Adrenal gland (tissue), 12 donors: ENCODE results near the gene FMN2. TPM values are rescaled to one million over a fixed set of nuclear protein-coding genes. Genes with fewer than 3 reads are reported as not detected.

Source experiments
- DNase-seq, 7 donors: peaks; one replicate each; pipeline ENCODE4 v3.0.0-alpha.2; 2019 to 2020
- H3K27ac ChIP-seq, 5 donors: fragments of 200-600 bp; sonication (generic) in 4 of 5; 1 replicate in 3 of 5; 2 replicates in 2 of 5; pipeline versions ENCODE4 v1.5.1 to v1.8.0; 2016 to 2020; ENCODE audit warnings: mild to moderate bottlenecking in 1 of 5
- H3K27me3 ChIP-seq: fragments of 200-600 bp; 2 replicates; pipeline ENCODE4 v1.8.0; 2021
- H3K36me3 ChIP-seq, 2 donors: fragments of 200-600 bp; replicated peaks in 1 of 2; 1 replicate in 1 of 2; 2 replicates in 1 of 2; pipeline versions ENCODE4 v1.5.1 to v1.8.0; 2018 to 2022
- H3K4me1 ChIP-seq, 2 donors: fragments of 200-600 bp; replicated peaks in 1 of 2; 1 replicate in 1 of 2; 2 replicates in 1 of 2; pipeline versions ENCODE4 v1.5.1 to v1.8.0; 2018 to 2021
- H3K4me3 ChIP-seq, 4 donors: fragments of 200-600 bp; sonication (generic) in 3 of 4; one replicate each; pipeline ENCODE4 v1.5.1; 2016 to 2018
- H3K9me3 ChIP-seq, 3 donors: fragments of 200-600 bp; sonication (generic) in 1 of 3; replicated peaks in 1 of 3; 1 replicate in 2 of 3; 2 replicates in 1 of 3; pipeline versions ENCODE4 v1.5.1 to v1.8.0; 2016 to 2021
- POLR2A ChIP-seq, 2 donors: fragments of 450-650 bp; IDR thresholded peaks; one replicate each; pipeline ENCODE4 v1.6.1; 2017; ENCODE audit warnings: antibody characterized with exemption in 2 of 2, mild to moderate bottlenecking in 2 of 2, moderate library complexity in 1 of 2
- WGBS, 4 donors: extraction: QIAGEN DNeasy Blood & Tissue Kit in 2 of 4; methylation state at CpG; one replicate each; pipeline versions ENCODE4 v1.1.5 to v1.1.7; 2013 to 2017; 5-methylcytosine and 5-hydroxymethylcytosine counted together
- intact Hi-C, 2 donors: fragments of 100-400 bp; cut with DNase I; formaldehyde crosslinking; loops; one replicate each; pipeline versions ENCODE4 v1.14.1 to v1.15.0; 2022 to 2023
- polyA plus RNA-seq, 3 donors: library from polyadenylated mRNA; stranded (reverse); fragments of 200-250 nt in 2 of 3; fragments of 350-450 nt in 1 of 3; fragmentation: Illumina TruSeq in 1 of 3; extraction: RNeasy Lipid Tissue Mini Kit (QIAGEN cat#74804) in 1 of 3; gene quantifications; one replicate each; pipeline ENCODE4 v1.2.3, GENCODE V29; 2013 to 2014
- total RNA-seq, 9 donors: library from RNA; depleted of rRNA in 4 of 9; stranded (reverse); fragments of >200 nt in 4 of 9; fragments of 120-200 nt in 1 of 9; fragmentation: NEBNext Ultra II Directional in 1 of 9; extraction: Animal tissue kit (Norgen Biotek cat#: 25700) in 1 of 9; gene quantifications; one replicate each; pipeline versions ENCODE4 v1.1.0 to v1.2.4, GENCODE V29; 2013 to 2023
- TF ChIP-seq, protein P1 (sequence below), 6 experiments: fragments of 450-650 bp in 4 of 6; fragments of 200-600 bp in 2 of 6; sonication (generic) in 1 of 6; IDR thresholded peaks; 1 replicate in 5 of 6; 2 replicates in 1 of 6; pipeline versions ENCODE4 v1.5.1 to v1.8.0; 2016 to 2021; ENCODE audit warnings: antibody characterized with exemption in 6 of 6, mild to moderate bottlenecking in 2 of 6, moderate library complexity in 1 of 6
- donor health status: healthy with polysubstance abuse.
- donor health status: Bipolar disorder and iron deficiency.
- donor health status: DM: yes; HTN: yes; CAD: no.
- donor health status: DM: no; HTN: no; CAD: no.
- donor health status: DM: no; HTN: no; CAD: no.
- donor health status: DM: yes; HTN: yes; CAD: no.

Gene FMN2
- total and polyA plus RNA-seq, 12 donors: 0.69 to 9.8 (median 3.1) TPM

GRCh38 chr1:240239309-240239708 is 147.6 kb downstream of the FMN2 start:
- Histone ChIP-seq H3K4me1 (peaks cover 0 to 5% of the 10 kb centered on the region in 2 donors), H3K9me3 (no peaks in the 10 kb centered on the region), H3K27ac (no peak overlapping the region), H3K4me3 (no peak overlapping the region), H3K27me3 (no peaks in the 10 kb centered on the region), H3K36me3 (no peaks in the 10 kb centered on the region)
- TF ChIP-seq, protein P1, sequence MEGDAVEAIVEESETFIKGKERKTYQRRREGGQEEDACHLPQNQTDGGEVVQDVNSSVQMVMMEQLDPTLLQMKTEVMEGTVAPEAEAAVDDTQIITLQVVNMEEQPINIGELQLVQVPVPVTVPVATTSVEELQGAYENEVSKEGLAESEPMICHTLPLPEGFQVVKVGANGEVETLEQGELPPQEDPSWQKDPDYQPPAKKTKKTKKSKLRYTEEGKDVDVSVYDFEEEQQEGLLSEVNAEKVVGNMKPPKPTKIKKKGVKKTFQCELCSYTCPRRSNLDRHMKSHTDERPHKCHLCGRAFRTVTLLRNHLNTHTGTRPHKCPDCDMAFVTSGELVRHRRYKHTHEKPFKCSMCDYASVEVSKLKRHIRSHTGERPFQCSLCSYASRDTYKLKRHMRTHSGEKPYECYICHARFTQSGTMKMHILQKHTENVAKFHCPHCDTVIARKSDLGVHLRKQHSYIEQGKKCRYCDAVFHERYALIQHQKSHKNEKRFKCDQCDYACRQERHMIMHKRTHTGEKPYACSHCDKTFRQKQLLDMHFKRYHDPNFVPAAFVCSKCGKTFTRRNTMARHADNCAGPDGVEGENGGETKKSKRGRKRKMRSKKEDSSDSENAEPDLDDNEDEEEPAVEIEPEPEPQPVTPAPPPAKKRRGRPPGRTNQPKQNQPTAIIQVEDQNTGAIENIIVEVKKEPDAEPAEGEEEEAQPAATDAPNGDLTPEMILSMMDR (IDR thresholded peaks at IDR 0.05): no peak
- TF ChIP-seq POLR2A (IDR thresholded peaks at IDR 0.05): no peak
- DNase-seq: no peak
- intact Hi-C loops: no loop called here

DNA sequence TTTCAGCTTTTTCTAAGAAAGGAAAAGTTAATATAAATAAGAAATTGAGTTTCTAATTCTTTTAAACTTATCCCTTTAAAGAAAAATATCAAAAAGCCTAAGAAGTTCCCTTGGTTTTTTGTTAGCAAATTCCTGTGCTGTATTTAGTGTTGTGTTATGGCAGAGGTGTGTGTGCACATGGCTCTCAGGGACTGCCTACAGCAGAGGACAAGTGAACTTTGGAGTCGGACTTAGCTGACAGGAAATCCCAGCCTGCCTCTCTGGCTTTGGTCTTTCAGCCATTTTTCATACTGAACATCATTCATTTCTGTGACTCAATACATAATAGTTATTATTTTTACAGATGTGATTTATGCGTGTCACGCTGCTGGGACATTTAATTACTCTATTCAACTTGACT is 149.6 kb downstream of the FMN2 start:
- H3K36me3 ChIP-seq: no peaks in the 10 kb centered on the region
- WGBS, 4 donors: 73 to 82% (median 77%) methylated on average over 3 of the region's 3 CpGs
- no peak overlapping the region for H3K27ac ChIP-seq
- TF ChIP-seq POLR2A (IDR thresholded peaks at IDR 0.05): no peak
- TF ChIP-seq, protein P1 (IDR thresholded peaks at IDR 0.05): no peak
- intact Hi-C loops: no loop called here
- no peak overlapping the region for H3K4me3 ChIP-seq
- peaks cover 0 to 5% of the 10 kb centered on the region in 2 donors for H3K4me1 ChIP-seq
- no peaks in the 10 kb centered on the region for H3K9me3 ChIP-seq
- no peak for DNase-seq
- H3K27me3 ChIP-seq: no peaks in the 10 kb centered on the region

DNA sequence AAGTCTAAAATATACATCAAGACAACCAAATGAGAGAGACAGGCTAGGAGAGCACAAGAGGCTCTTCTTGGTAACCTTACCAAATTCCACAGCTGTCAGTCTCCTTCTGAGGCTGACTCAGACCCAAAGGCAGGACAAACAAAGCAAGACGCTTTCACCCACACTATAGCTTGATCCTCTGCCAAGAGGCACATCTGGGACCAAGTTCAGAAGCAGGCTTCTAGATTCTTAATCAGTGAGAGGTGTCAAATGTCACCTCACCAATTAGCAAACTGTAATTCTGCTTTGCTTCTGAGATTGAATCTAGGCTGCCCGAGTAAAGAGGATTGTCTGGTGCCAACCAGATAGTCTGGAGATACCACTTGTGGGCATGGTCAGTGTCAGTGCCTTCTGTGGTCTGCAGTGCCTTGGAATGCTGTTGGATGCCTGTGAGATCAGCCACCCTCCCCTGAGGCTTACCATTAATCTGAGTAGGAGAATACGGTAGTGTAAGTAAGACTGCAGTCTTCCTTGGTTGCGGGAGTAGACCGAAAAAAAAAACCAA is 151.0 kb downstream of the FMN2 start:
- Histone ChIP-seq H3K4me1 (no peaks in the 10 kb centered on the region), H3K4me3 (no peak overlapping the region), H3K27me3 (no peaks in the 10 kb centered on the region), H3K9me3 (no peaks in the 10 kb centered on the region), H3K36me3 (no peaks in the 10 kb centered on the region), H3K27ac (no peak overlapping the region)
- intact Hi-C loops: no loop called here
- TF ChIP-seq, protein P1 (IDR thresholded peaks at IDR 0.05): no peak
- no peak for TF ChIP-seq POLR2A (IDR thresholded peaks at IDR 0.05)
- no peak for DNase-seq
- 68 to 76% (median 72%) methylated on average over 4 to 5 of the region's 5 CpGs for WGBS, 4 donors

DNA sequence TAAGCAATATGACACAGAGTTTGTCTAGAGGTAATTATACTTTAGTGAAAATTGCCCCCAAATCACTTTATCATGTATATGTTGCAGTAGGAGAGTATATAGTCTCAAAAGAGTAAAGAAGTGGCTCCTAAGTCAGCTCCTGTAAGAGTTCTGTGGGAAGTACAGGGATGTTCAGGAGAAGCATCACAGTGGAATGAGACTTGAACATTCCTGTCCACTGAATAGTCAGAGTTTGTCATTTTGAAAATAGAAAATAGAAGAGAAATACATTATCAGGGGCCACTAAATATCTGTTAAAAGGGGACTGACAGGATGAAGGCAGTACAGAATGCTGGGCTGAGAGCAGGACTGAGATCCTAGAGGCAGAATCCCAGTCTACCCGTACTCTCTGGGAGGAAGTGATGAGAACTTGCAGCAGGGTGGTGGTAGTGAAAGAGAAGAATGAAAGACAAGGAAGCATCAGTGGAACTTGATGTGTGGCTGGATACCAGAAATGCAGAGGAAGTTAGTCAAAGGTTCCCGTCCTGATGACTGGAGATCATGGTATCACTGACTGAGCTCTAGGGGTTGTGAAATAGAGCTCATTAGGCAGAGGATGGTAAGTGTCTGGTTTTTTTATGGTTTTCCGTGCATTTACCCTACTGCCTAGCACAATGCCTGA is 153.4 kb downstream of the FMN2 start:
- Histone ChIP-seq H3K9me3 (no peaks in the 10 kb centered on the region), H3K4me3 (no peak overlapping the region), H3K27ac (no peak overlapping the region), H3K36me3 (no peaks in the 10 kb centered on the region), H3K4me1 (no peaks in the 10 kb centered on the region), H3K27me3 (no peaks in the 10 kb centered on the region)
- intact Hi-C loops: no loop called here
- DNase-seq: no peak
- TF ChIP-seq, protein P1 (IDR thresholded peaks at IDR 0.05): no peak
- 81 to 88% (median 83%) methylated on average over 3 of the region's 3 CpGs for WGBS, 4 donors
